OCI-LY1 (cell line): ENCODE results near the gene ZNF844.

ENCODE experiments used
- H2AFZ ChIP-seq: fragments of 200-600 bp; sonication (generic), shearing (Covaris generic); 2 replicates; pipeline ENCODE4 v1.6.0; 2014; ENCODE audit warnings: antibody characterized with exemption, mild to moderate bottlenecking, low read length
- H3F3A ChIP-seq: fragments of 200-600 bp; sonication (generic), shearing (Covaris generic); 2 replicates; pipeline ENCODE4 v1.6.0; 2014; ENCODE audit warnings: mild to moderate bottlenecking, antibody characterized with exemption, low read length, moderate library complexity; ENCODE audit not compliant: insufficient read depth
- H3K27ac ChIP-seq: fragments of 200-600 bp; sonication (generic); 2 replicates; pipeline ENCODE4 v1.5.1; 2014; ENCODE audit warnings: low read length, mixed run types, mild to moderate bottlenecking, low read depth; ENCODE audit not compliant: poor library complexity, severe bottlenecking
- H3K27me3 ChIP-seq: fragments of 200-600 bp; sonication (generic); 2 replicates; pipeline ENCODE4 v1.6.0; 2014; ENCODE audit warnings: antibody characterized with exemption, mild to moderate bottlenecking, low read length, moderate library complexity; ENCODE audit not compliant: insufficient read depth
- H3K36me3 ChIP-seq: fragments of 200-600 bp; sonication (generic); 2 replicates; pipeline ENCODE4 v1.6.1; 2014; ENCODE audit warnings: mild to moderate bottlenecking, antibody characterized with exemption, low read length, moderate library complexity, mixed read lengths; ENCODE audit not compliant: insufficient read depth
- H3K4me1 ChIP-seq: fragments of 200-600 bp; sonication (generic); 2 replicates; pipeline ENCODE4 v1.5.1; 2014; ENCODE audit warnings: mild to moderate bottlenecking, low read length, moderate library complexity; ENCODE audit not compliant: insufficient read depth, severe bottlenecking
- H3K4me2 ChIP-seq: fragments of 200-600 bp; sonication (generic), shearing (Covaris generic); 2 replicates; pipeline ENCODE4 v1.6.1; 2014; ENCODE audit warnings: low read length
- H3K4me3 ChIP-seq: fragments of 200-600 bp; sonication (generic); 2 replicates; pipeline ENCODE4 v1.5.1; 2014; ENCODE audit warnings: low read length, low read depth, mild to moderate bottlenecking, mixed read lengths; ENCODE audit not compliant: poor library complexity, severe bottlenecking
- H3K79me2 ChIP-seq: fragments of 200-600 bp; shearing (Covaris generic); 2 replicates; pipeline ENCODE4 v1.6.1; 2016; ENCODE audit warnings: mixed run types, low read length, mixed read lengths; ENCODE audit not compliant: insufficient read depth
- H3K9ac ChIP-seq: fragments of 200-600 bp; sonication (generic), shearing (Covaris generic); 2 replicates; pipeline ENCODE4 v1.6.1; 2014; ENCODE audit warnings: mild to moderate bottlenecking, low read length, mixed read lengths
- H3K9me2 ChIP-seq: fragments of 200-600 bp; sonication (generic), shearing (Covaris generic); 2 replicates; pipeline ENCODE4 v1.6.1; 2014; ENCODE audit warnings: low read depth, mild to moderate bottlenecking, low read length, mixed read lengths
- H3K9me3 ChIP-seq: fragments of 200-600 bp; shearing (Covaris generic); 2 replicates; pipeline ENCODE4 v1.6.1; 2014; ENCODE audit warnings: low read length, mixed read lengths
- H4K20me1 ChIP-seq: fragments of 200-600 bp; sonication (generic), shearing (Covaris generic); 2 replicates; pipeline ENCODE4 v1.6.0; 2016; ENCODE audit warnings: mild to moderate bottlenecking, low read length; ENCODE audit not compliant: insufficient read depth
- EZH2 ChIP-seq: fragments of 200-600 bp; sonication (generic), shearing (Covaris generic); IDR thresholded peaks from 2 replicates; pipeline ENCODE4 v1.8.0; 2017; ENCODE audit warnings: borderline replicate concordance, mixed run types, mild to moderate bottlenecking, antibody characterized with exemption, low read length, moderate library complexity, mixed read lengths
- TF ChIP-seq, protein P1 (sequence below): fragments of 200-600 bp; sonication (generic), shearing (Covaris generic); IDR thresholded peaks from 2 replicates; pipeline ENCODE4 v1.5.1; 2017; ENCODE audit warnings: mild to moderate bottlenecking, antibody characterized with exemption, low read length, moderate library complexity, mixed read lengths

Gene ZNF844

DNA sequence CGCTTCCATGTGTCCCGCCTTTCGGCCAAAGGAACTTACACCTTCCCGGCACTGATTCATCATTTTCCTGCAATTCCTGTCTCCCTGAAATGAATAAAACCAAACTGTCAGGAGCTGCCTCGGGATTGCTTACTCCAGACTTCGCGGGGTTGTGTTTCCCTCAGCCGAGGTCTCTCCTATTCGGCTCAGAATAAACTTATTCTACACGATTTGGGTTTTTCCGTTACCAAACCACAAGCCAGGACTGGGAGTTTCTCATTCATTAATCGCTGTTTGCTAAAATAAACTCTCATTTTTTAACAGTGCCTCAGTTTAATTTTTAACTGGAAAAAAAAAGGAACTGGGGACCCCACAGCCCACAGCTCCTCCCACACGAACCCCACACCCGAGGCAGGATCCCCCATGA is 12.4 kb upstream of the ZNF844 start:
- Histone ChIP-seq H3K9ac (peak overlapping the region; percentile 64), H3F3A (no peaks in the 10 kb centered on the region), H3K79me2 (no peaks in the 10 kb centered on the region), H3K36me3 (no peaks in the 10 kb centered on the region), H2AFZ (peak overlapping the region; percentile 58; the same call in 1 of the 2 replicates), H3K4me2 (peak overlapping the region; percentile 74), H3K9me2 (no peaks in the 10 kb centered on the region), H4K20me1 (no peaks in the 10 kb centered on the region), H3K27me3 (no peaks in the 10 kb centered on the region), H3K4me1 (peaks cover 6% of the 10 kb centered on the region), H3K9me3 (peaks cover 5% of the 10 kb centered on the region; the same call in 1 of the 2 replicates), H3K27ac (no peak overlapping the region), H3K4me3 (peak overlapping the region; percentile 72)
- TF ChIP-seq, protein P1, sequence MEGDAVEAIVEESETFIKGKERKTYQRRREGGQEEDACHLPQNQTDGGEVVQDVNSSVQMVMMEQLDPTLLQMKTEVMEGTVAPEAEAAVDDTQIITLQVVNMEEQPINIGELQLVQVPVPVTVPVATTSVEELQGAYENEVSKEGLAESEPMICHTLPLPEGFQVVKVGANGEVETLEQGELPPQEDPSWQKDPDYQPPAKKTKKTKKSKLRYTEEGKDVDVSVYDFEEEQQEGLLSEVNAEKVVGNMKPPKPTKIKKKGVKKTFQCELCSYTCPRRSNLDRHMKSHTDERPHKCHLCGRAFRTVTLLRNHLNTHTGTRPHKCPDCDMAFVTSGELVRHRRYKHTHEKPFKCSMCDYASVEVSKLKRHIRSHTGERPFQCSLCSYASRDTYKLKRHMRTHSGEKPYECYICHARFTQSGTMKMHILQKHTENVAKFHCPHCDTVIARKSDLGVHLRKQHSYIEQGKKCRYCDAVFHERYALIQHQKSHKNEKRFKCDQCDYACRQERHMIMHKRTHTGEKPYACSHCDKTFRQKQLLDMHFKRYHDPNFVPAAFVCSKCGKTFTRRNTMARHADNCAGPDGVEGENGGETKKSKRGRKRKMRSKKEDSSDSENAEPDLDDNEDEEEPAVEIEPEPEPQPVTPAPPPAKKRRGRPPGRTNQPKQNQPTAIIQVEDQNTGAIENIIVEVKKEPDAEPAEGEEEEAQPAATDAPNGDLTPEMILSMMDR, result no peak
- TF ChIP-seq EZH2, result no peak

- H3K9me3 ChIP-seq, result peaks cover 4% of the 10 kb centered on the region; the same call in 1 of the 2 replicates
- peak within 1 kb of the TSS; percentile 64 for H3K9ac ChIP-seq
- H3K4me3 ChIP-seq, result peak within 1 kb of the TSS; percentile 72
- H3K4me1 ChIP-seq, result peaks cover 6% of the 10 kb centered on the region
- H3K36me3 ChIP-seq, result no peaks in the 10 kb centered on the region
- H3K4me2 ChIP-seq, result peak within 1 kb of the TSS; percentile 74
- no peaks in the 10 kb centered on the region for H3K9me2 ChIP-seq
- no peaks in the 10 kb centered on the region for H3F3A ChIP-seq
- no peaks in the 10 kb centered on the region for H3K79me2 ChIP-seq
- no peaks in the 10 kb centered on the region for H4K20me1 ChIP-seq
- peak within 1 kb of the TSS; percentile 58; the same call in 1 of the 2 replicates for H2AFZ ChIP-seq
- TF ChIP-seq, protein P1, result peak; percentile 35; the same call in 1 of the 2 replicates
- no peak for TF ChIP-seq EZH2
- no peaks in the 10 kb centered on the region for H3K27me3 ChIP-seq
- H3K27ac ChIP-seq, result no peak within 1 kb of the TSS
Observed at GRCh38 chr19:12052497-12053169, 11.9 kb upstream of the ZNF844 start, which contains the start of gene ZNF878. Gene ZNF878 (minus strand): TSS chr19:12052961. CDS start chr19:12052801, 160 bp downstream.

GRCh38 chr19:12055784-12056183 is 8.7 kb upstream of the ZNF844 start:
- Histone ChIP-seq H3K4me2 (no peak overlapping the region), H3K9me2 (no peaks in the 10 kb centered on the region), H3K36me3 (no peaks in the 10 kb centered on the region), H3K79me2 (no peaks in the 10 kb centered on the region), H4K20me1 (no peaks in the 10 kb centered on the region), H3K27me3 (no peaks in the 10 kb centered on the region), H3K4me3 (no peak overlapping the region), H3F3A (no peaks in the 10 kb centered on the region), H3K9ac (no peak overlapping the region), H3K27ac (no peak overlapping the region), H3K4me1 (peaks cover 12% of the 10 kb centered on the region), H2AFZ (no peak overlapping the region), H3K9me3 (no peaks in the 10 kb centered on the region)
- no peak for TF ChIP-seq EZH2
- TF ChIP-seq, protein P1, result no peak
